ENCODE results near the gene TRIM47.
A peak's percentile ranks its signal among the peaks of the same experiment; 100 is the strongest.

TRIM47 gene

DNA sequence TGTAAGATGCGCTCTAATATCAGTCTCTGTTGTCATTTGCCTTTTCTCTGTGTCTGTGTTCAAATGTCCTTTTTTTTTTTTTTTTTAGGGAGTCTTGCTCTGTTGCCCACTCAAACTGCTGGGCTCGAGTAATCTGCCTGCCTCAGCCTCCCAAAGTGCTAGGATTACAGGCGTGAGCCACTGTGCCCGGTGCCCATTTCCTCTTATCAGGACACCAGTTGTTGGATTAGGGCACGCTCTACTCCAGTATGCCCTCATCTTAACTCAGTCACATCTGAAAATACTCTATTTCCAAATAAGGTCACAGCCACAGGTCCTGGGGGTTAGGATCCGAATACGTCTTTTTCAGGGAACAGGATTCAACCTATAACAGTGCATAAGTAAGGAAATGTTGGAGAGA is 1.9 kb upstream of the TRIM47 start:
- H3K4me3 ChIP-seq (ENCODE audit: low read depth, low read length): no peak overlapping the region
- TF ChIP-seq, protein P1, sequence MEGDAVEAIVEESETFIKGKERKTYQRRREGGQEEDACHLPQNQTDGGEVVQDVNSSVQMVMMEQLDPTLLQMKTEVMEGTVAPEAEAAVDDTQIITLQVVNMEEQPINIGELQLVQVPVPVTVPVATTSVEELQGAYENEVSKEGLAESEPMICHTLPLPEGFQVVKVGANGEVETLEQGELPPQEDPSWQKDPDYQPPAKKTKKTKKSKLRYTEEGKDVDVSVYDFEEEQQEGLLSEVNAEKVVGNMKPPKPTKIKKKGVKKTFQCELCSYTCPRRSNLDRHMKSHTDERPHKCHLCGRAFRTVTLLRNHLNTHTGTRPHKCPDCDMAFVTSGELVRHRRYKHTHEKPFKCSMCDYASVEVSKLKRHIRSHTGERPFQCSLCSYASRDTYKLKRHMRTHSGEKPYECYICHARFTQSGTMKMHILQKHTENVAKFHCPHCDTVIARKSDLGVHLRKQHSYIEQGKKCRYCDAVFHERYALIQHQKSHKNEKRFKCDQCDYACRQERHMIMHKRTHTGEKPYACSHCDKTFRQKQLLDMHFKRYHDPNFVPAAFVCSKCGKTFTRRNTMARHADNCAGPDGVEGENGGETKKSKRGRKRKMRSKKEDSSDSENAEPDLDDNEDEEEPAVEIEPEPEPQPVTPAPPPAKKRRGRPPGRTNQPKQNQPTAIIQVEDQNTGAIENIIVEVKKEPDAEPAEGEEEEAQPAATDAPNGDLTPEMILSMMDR (IDR thresholded peaks at IDR 0.05; ENCODE audit: insufficient read depth, low read depth, low read length, missing control alignments): no peak
- no peak for DNase-seq (ENCODE audit: low read depth)

- H3K4me3 ChIP-seq (ENCODE audit: low read depth, low read length): peak overlapping the region; percentile 25
- TF ChIP-seq, protein P1 (IDR thresholded peaks at IDR 0.05; ENCODE audit: insufficient read depth, low read depth, low read length, missing control alignments): peak; percentile 61
- peak; percentile 78 for DNase-seq (ENCODE audit: low read depth)
Measured at GRCh38 chr17:75877752-75878173, 618 bp downstream of the TRIM47 start.

DNA sequence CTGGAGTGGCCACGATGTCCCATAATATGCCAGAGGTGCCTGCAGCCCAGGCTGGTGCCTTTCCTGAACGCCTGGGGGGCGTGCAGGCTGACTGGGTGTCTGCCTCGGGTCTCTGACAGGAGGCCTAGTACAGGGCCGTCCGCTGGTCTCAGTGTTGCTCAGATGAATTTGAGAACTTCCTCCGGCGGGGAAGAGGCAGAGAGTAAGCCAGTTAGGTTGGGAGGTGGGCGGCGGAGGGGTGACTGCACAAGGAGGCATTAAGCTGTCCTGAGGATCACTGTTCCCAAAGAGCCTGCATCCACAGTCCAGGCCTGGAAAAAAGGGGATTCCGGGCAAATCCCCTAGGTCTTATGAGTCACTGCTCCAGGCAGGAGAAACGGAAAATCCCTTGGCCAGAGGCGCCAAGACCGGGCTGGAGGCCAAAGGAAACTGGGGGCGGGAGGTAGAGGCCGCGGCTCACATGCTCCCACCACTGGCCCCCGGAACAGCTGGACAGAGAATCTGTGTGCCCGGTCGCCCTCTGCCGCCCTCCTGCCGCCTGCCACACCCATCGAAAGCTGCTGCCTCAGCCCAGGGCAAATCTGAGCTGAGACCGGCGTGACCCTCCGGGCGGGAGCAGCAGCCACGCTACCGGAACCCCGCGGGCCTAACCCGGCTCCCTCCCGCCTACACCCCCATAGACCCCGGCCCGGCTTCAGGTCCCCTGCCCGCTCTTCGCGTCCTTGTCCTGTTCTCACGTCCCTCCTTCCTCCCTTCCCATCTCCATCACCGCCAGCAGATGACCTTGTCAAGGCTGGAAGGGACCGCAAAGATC is 1.2 kb downstream of the TRIM47 start:
- peak overlapping the region; percentile 25 for H3K4me3 ChIP-seq (ENCODE audit: low read depth, low read length)
- no peak for DNase-seq (ENCODE audit: low read depth)
- TF ChIP-seq, protein P1 (IDR thresholded peaks at IDR 0.05; ENCODE audit: insufficient read depth, low read depth, low read length, missing control alignments): no peak

DNA sequence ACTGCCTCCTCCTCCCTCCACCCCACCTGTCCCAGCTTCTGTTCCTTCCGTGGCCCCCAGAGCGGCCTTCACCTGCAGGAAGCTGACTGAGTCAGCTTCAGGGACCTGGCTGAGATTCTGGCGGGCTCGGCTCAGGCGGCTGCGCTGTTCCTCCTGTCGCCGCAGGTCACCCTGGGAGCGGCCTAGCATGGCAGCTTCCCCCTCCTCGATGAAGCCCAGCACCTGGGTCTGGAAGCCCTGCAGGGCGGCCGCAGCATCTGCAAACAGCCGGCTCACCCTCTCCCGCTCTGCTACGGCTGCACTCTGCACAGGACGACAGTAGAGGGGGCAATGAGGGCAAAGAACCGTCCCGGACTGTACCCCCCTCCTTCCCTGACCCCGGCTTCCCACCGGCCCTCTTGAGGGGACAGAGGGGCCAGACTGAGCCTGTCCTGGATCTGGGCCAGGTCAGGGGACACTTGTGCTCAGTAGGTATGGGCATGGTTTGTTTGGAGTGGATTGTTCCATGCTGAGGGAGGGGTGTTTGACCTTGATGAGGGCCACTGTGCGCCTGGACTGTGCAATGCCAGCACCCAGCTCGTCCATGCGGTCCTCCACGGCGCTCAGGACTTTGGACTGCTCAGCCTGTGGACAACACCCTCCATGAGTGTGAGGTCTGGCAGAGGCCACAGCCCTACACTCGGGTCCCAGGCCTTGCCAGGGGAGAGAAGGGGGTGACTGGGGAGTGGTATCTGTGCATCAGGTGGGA is 2.0 kb downstream of the TRIM47 start:
- DNase-seq (ENCODE audit: low read depth): peak; percentile 69
- TF ChIP-seq, protein P1 (IDR thresholded peaks at IDR 0.05; ENCODE audit: insufficient read depth, low read depth, low read length, missing control alignments): peak; percentile 7
- H3K4me3 ChIP-seq (ENCODE audit: low read depth, low read length): no peak overlapping the region

- no peak overlapping the region for H3K4me3 ChIP-seq (ENCODE audit: low read depth, low read length)
- no peak for DNase-seq (ENCODE audit: low read depth)
- TF ChIP-seq, protein P1 (IDR thresholded peaks at IDR 0.05; ENCODE audit: insufficient read depth, low read depth, low read length, missing control alignments): no peak
Measured at GRCh38 chr17:75875940-75876189, 2.5 kb downstream of the TRIM47 start.

DNA sequence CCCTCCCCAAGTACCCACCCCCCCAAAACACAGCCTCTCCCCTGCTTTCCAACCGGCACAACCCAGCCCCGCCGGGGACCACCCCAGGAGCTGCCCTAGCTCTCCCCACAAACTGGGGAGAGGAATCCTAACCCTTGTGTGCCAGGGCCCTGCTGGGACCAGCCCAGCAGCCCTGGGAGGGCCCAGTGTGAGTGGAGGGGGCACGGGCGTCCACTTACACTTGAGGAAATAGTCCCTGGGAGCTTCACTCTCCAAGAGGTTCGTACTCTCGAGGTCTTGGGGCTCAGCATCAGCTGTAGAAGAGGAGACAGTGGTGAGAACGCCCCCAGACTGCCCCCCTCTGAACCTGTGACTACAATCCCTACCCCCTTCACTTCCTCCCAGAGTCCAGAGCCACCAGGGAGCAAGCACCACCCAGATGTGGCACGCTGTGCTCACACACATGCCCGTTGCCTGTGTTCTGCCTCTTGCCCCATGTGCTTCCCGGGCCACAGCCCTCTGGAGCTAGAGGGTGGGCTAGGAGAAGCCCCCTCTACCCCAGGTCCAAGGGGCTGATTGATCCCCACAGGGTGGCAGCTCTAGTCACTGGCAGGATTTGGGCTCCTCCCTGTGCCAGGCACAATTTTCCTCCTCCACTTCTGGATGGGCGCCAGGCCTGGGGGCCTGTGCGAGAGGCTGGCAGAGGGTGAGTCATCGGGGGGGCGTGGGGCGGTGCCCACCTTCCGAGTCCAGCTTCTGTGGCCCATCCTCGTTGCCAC is 3.0 kb downstream of the TRIM47 start:
- H3K4me3 ChIP-seq (ENCODE audit: low read depth, low read length): no peak overlapping the region
- DNase-seq (ENCODE audit: low read depth): no peak
- TF ChIP-seq, protein P1 (IDR thresholded peaks at IDR 0.05; ENCODE audit: insufficient read depth, low read depth, low read length, missing control alignments): no peak
